Smooth muscle cell (in vitro differentiated cells): Measurements from ENCODE around the gene BMERB1. TPM values are rescaled to one million over a fixed set of nuclear protein-coding genes. Genes with fewer than 3 reads are reported as not detected.
"Not testable (repeated sequence)": the region's sequence is repeated elsewhere in the genome, so short reads cannot be mapped to it uniquely, and the experiment has no call there.

ENCODE experiments used
- DNase-seq: peaks from one replicate; lab custom pipeline; 2025; ENCODE audit not compliant: unreplicated experiment; lab: John Stamatoyannopoulos, UW
- H2AFZ ChIP-seq: fragments of 200-600 bp; sonication (generic); 2 replicates; pipeline ENCODE4 v1.6.0; 2016; ENCODE audit warnings: antibody characterized with exemption, low read depth, mild to moderate bottlenecking
- H3F3A ChIP-seq: fragments of 200-600 bp; sonication (generic); 2 replicates; pipeline ENCODE4 v1.6.0; 2017; ENCODE audit warnings: antibody characterized with exemption, low read depth
- H3K27ac ChIP-seq: fragments of 200-600 bp; sonication (generic); 2 replicates; pipeline ENCODE4 v1.5.1; 2016; ENCODE audit warnings: low read depth, mild to moderate bottlenecking
- H3K27me3 ChIP-seq: fragments of 200-600 bp; sonication (generic); 2 replicates; pipeline ENCODE4 v1.6.1; 2016; ENCODE audit warnings: low read depth, mild to moderate bottlenecking
- H3K36me3 ChIP-seq: fragments of 200-600 bp; sonication (generic); 2 replicates; pipeline ENCODE4 v1.5.1; 2016; ENCODE audit warnings: low read depth
- H3K4me1 ChIP-seq: fragments of 200-600 bp; sonication (generic); 2 replicates; pipeline ENCODE4 v1.5.1; 2016; ENCODE audit warnings: low read depth
- H3K4me2 ChIP-seq: fragments of 200-600 bp; sonication (generic); 2 replicates; pipeline ENCODE4 v1.6.0; 2016; ENCODE audit warnings: mild to moderate bottlenecking
- H3K4me3 ChIP-seq: fragments of 200-600 bp; sonication (generic); 2 replicates; pipeline ENCODE4 v1.5.1; 2016; ENCODE audit warnings: mild to moderate bottlenecking
- H3K79me2 ChIP-seq: fragments of 200-600 bp; sonication (generic); 2 replicates; pipeline ENCODE4 v1.6.0; 2016; ENCODE audit warnings: low read depth, mild to moderate bottlenecking
- H3K9ac ChIP-seq: fragments of 200-600 bp; sonication (generic); 2 replicates; pipeline ENCODE4 v1.6.0; 2016; ENCODE audit warnings: low read depth
- H3K9me3 ChIP-seq: fragments of 200-600 bp; sonication (generic); replicated peaks from 2 replicates; pipeline ENCODE4 v1.5.1; 2016; ENCODE audit warnings: low read depth
- H4K20me1 ChIP-seq: fragments of 200-600 bp; sonication (generic); 2 replicates; pipeline ENCODE4 v1.6.0; 2016; ENCODE audit warnings: low read depth
- CTCF ChIP-seq: fragments of 200-600 bp; sonication (generic); IDR thresholded peaks from 2 replicates; pipeline ENCODE4 v1.5.1; 2017; ENCODE audit warnings: borderline replicate concordance, mild to moderate bottlenecking, antibody characterized with exemption; ENCODE audit not compliant: insufficient read depth, poor library complexity, severe bottlenecking
- WGBS: methylation state at CpG from one replicate; pipeline ENCODE4 v1.1.7; 2016; ENCODE audit warnings: low lambda C conversion rate; 5-methylcytosine and 5-hydroxymethylcytosine counted together
- polyA plus RNA-seq: library from polyadenylated mRNA; unstranded; fragments of >200 nt; fragmentation: Nextera tagmentation; extraction: Ambion mirVana; gene quantifications from 2 replicates; pipeline ENCODE4 v1.2.1, GENCODE V29; 2016
- total RNA-seq: library from RNA; depleted of rRNA; stranded (reverse); fragments of >200 nt; gene quantifications from 2 replicates; pipeline ENCODE4 v1.2.3, GENCODE V29; 2014

Gene BMERB1
- total and polyA plus RNA-seq, 2 experiments from 2014 or later: 16.5 to 20.0 TPM

- Histone ChIP-seq H3K4me3 (no peak overlapping the region), H3K4me1 (no peaks in the 10 kb centered on the region), H3K27ac (no peak overlapping the region), H3K79me2 (no peaks in the 10 kb centered on the region), H3K9ac (no peak overlapping the region), H3K36me3 (no peaks in the 10 kb centered on the region), H3F3A (no peaks in the 10 kb centered on the region), H4K20me1 (no peaks in the 10 kb centered on the region), H2AFZ (no peak overlapping the region), H3K9me3 (no peaks in the 10 kb centered on the region), H3K4me2 (no peak overlapping the region), H3K27me3 (no peaks in the 10 kb centered on the region)
- TF ChIP-seq CTCF: no peak
- DNase-seq: no peak
- 82% methylated on average over 11 of the region's 11 CpGs for WGBS
These were observed 37.3 kb upstream of the BMERB1 start for GRCh38 chr16:15396948-15397594.

- Histone ChIP-seq H2AFZ (no peak overlapping the region), H3K9me3 (no peaks in the 10 kb centered on the region), H3K4me1 (no peaks in the 10 kb centered on the region), H3K9ac (no peak overlapping the region), H3K27me3 (no peaks in the 10 kb centered on the region), H3K36me3 (no peaks in the 10 kb centered on the region), H3K79me2 (no peaks in the 10 kb centered on the region), H4K20me1 (no peaks in the 10 kb centered on the region), H3K4me3 (no peak overlapping the region), H3F3A (no peaks in the 10 kb centered on the region), H3K27ac (no peak overlapping the region), H3K4me2 (no peak overlapping the region)
- no peak for TF ChIP-seq CTCF
- no peak for DNase-seq
- 88% methylated on average over 14 of the region's 14 CpGs for WGBS
These were observed 35.6 kb upstream of the BMERB1 start for GRCh38 chr16:15398618-15399316.

- Histone ChIP-seq H2AFZ (no peak overlapping the region), H3K9me3 (no peaks in the 10 kb centered on the region), H3K27me3 (no peaks in the 10 kb centered on the region), H3K27ac (no peak overlapping the region), H3K36me3 (no peaks in the 10 kb centered on the region), H3K9ac (no peak overlapping the region), H3K4me1 (no peaks in the 10 kb centered on the region), H3F3A (no peaks in the 10 kb centered on the region), H3K4me2 (no peak overlapping the region), H3K4me3 (no peak overlapping the region), H4K20me1 (no peaks in the 10 kb centered on the region), H3K79me2 (no peaks in the 10 kb centered on the region)
- no peak for DNase-seq
- no peak for TF ChIP-seq CTCF
- 95% methylated on average over 3 of the region's 3 CpGs for WGBS
These were observed 35.1 kb upstream of the BMERB1 start for GRCh38 chr16:15399317-15399716.

GRCh38 chr16:15400314-15400713, 34.1 kb upstream of the BMERB1 start:
- H3K27ac ChIP-seq, DNase-seq, H3K9me3 ChIP-seq, H3K79me2 ChIP-seq, H3K27me3 ChIP-seq, H4K20me1 ChIP-seq, H3K9ac ChIP-seq, H3K4me3 ChIP-seq, H3K4me1 ChIP-seq, H3K36me3 ChIP-seq, H3F3A ChIP-seq, H3K4me2 ChIP-seq, H2AFZ ChIP-seq: not testable (repeated sequence)
- 95% methylated on average over 6 of the region's 6 CpGs for WGBS
